HG03196 (cell line): ENCODE data around the gene ZSCAN32.

Source experiments
- ATAC-seq: cut with Tn5 transposase; IDR thresholded peaks from one replicate; pipeline ENCODE4 v1.9.1; 2021; ENCODE audit not compliant: unreplicated experiment

The ZSCAN32 gene

DNA sequence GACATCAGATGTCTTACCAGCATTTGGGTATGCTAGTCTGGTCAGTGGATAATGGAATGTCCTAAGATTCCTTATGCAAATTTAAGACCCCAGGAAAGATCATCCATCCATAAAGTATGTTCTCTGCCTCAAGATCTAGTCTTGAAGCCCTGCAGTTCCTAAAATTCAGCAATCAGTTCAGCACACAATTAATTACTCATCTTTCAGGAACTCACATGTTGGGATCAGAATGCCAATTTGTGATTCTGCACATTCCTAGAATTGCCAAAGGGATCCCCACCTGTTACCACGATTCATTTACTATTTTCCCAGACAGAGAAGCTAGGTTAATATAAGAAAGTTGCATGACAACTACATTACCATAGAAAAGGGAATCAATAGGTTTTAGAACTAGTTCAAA lies 41.9 kb downstream of the ZSCAN32 start:
- no peak for ATAC-seq

DNA sequence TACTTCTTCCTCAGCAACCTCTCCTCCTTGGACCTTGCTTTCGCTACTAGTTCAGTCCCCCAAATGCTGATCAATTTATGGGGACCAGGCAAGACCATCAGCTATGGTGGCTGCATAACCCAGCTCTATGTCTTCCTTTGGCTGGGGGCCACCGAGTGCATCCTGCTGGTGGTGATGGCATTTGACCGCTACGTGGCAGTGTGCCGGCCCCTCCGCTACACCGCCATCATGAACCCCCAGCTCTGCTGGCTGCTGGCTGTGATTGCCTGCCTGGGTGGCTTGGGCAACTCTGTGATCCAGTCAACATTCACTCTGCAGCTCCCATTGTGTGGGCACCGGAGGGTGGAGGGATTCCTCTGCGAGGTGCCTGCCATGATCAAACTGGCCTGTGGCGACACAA lies 44.7 kb downstream of the ZSCAN32 start:
- ATAC-seq: no peak

DNA sequence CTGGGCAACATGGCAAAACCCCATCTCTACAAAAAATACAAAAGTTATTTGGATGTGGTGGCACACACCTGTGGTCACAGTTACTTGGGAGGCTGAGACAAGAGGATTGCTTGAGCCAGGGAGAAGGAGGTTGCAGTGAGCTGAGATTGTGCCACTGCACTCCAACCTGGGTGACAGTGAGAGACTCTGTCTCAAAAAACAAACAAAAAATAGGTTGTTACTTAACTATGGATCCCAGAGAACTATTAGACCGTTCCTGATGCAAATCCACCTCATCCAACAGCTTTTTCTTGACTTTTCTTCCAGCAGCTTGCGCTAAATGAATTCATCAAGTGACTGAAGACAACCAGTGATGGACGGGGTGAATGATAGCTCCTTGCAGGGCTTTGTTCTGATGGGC lies 45.2 kb downstream of the ZSCAN32 start, which contains the start of gene OR2C1:
OR2C1 (plus strand) TSS at position 301 of the 400 bp plus-strand sequence; CDS start at position 353, 52 bp downstream.
- ATAC-seq: no peak

DNA sequence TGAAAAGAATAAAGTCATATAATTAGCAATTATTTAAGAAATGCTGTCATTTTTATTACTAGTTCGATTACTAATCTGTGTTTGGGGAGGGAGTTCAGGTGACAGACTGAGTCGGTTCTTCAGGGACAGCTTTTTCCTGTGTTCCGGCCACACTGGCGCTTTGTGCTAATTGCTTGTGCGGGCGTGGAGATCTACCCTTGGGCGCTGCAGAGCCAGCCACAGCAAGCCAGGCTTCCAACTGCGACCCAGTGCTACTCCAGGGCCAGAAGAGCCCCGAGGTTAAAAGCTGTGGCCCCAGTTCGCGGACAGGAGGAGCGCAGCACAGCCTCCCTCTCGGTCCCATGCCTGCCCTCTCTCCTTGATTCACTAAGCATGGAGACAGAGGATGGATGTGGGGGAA lies 51.6 kb downstream of the ZSCAN32 start:
- no peak for ATAC-seq

DNA sequence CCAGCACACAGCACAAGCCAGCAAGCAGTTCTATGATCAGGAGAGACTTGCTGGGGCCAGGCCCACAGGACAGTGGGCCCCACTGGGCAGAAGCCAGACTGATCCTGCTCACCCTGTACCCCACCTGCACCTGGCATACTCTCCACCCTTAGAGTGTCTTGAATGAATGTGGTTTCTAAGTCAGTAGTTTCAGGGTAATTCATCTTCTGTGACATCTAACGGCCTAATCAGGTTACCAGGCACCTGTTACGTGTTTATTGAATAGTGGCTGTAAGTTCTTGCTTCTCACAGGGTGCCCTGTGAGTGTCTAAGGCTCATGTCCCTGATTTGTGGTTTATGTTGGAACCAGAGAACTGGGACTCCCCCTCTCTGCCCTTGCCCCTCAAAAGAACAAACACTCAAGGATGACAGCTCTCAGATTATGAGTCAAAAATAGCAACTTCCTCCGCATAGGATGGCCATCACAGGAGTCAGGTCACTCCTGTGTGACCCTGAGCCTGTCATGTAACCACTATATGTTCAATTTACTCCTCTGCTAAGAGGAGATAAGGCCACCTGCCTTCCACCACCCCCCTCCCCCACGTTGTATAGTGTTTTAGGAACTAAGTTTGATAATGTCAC lies 52.1 kb downstream of the ZSCAN32 start:
- ATAC-seq: no peak

DNA sequence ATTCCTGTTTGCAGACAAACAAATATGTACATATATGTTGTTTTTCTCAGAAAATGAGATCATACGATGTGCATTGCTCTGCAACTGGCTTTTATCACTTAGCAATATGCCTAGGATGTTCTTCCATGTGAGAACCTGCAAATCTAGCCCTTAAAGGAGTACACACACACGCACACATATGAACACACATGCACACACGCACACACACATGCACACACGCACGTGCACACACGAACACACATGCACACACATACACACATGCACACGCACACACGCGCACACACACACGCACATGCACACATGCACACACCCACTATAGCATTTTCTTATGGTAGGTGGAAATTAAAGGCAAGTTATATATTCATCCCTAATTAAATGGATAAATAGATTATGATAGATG lies 53.2 kb downstream of the ZSCAN32 start:
- ATAC-seq: no peak

DNA sequence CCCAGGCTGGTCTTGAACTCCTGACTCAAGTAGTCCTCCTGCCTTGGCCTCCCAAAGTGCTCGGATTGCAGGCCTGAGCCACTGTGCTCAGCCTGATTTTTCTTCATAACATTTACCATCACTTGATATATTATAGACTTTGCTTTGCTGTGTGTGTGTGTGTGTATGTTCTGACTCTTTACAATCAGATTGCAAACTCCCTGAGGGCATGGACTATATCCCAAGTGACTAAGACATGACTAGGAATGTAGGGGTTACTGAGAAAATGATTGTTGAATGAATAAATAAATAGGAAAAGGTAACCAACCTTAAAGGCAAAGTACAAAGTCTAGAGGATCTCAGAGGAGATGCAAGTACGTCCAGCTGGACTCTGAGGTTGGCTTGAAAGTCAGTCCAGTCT lies 54.8 kb downstream of the ZSCAN32 start:
- no peak for ATAC-seq
